Keratinocyte (primary cell): Measurements from ENCODE around the gene LENG1. TPM values are rescaled to one million over a fixed set of nuclear protein-coding genes. Genes with fewer than 3 reads are reported as not detected.

Experiments
- DNase-seq: peaks from one replicate; pipeline ENCODE4 v3.0.0-alpha.2; 2011; ENCODE audit warnings: low read depth, missing footprints, low spot score
- FAIRE-seq: peaks from 2 replicates; lab custom pipeline; 2011; peaks lifted over from hg19 to GRCh38; lab: Jason Lieb, UNC
- H2AFZ ChIP-seq: 2 replicates; pipeline ENCODE4 v1.6.0; 2012; ENCODE audit warnings: low read length, control low read depth, inconsistent platforms; ENCODE audit not compliant: control insufficient read depth
- H3K27ac ChIP-seq: 2 replicates; pipeline ENCODE4 v1.5.1; 2011; ENCODE audit warnings: low read length; ENCODE audit not compliant: control insufficient read depth, insufficient read depth
- H3K27me3 ChIP-seq: 3 replicates; pipeline ENCODE4 v1.6.0; 2011; ENCODE audit warnings: low read length; ENCODE audit not compliant: control insufficient read depth, insufficient read depth; ENCODE audit errors: extremely low read depth
- H3K36me3 ChIP-seq, 2 experiments: 2 replicates in 1 of 2; 3 replicates in 1 of 2; pipeline ENCODE4 v1.5.1; 2011; ENCODE audit warnings: low read length in 2 of 2, mild to moderate bottlenecking in 1 of 2; ENCODE audit not compliant: control insufficient read depth in 2 of 2, insufficient read depth in 2 of 2; ENCODE audit errors: extremely low read depth in 1 of 2
- H3K4me1 ChIP-seq: 3 replicates; pipeline ENCODE4 v1.5.1; 2011; ENCODE audit warnings: low read length; ENCODE audit not compliant: control insufficient read depth, insufficient read depth; ENCODE audit errors: extremely low read depth
- H3K4me2 ChIP-seq: 3 replicates; pipeline ENCODE4 v1.6.0; 2011; ENCODE audit warnings: low read depth, low read length; ENCODE audit not compliant: control insufficient read depth, insufficient read depth; ENCODE audit errors: extremely low read depth
- H3K4me3 ChIP-seq, 3 experiments: fragments of 200-600 bp in 1 of 3; sonication (generic) in 1 of 3; 2 replicates in 2 of 3; 3 replicates in 1 of 3; pipeline ENCODE4 v1.5.1; 2011 to 2016; ENCODE audit warnings: low read length in 3 of 3, mild to moderate bottlenecking in 3 of 3, control low read depth in 2 of 3, inconsistent platforms in 1 of 3, low read depth in 1 of 3, mixed read lengths in 1 of 3, mixed run types in 1 of 3, moderate library complexity in 1 of 3; ENCODE audit not compliant: control insufficient read depth in 2 of 3, insufficient read depth in 2 of 3; ENCODE audit errors: extremely low read depth in 1 of 3
- H3K79me2 ChIP-seq: 2 replicates; pipeline ENCODE4 v1.6.0; 2012; ENCODE audit warnings: low read length; ENCODE audit not compliant: control insufficient read depth, insufficient read depth
- H3K9ac ChIP-seq: 3 replicates; pipeline ENCODE4 v1.6.0; 2011; ENCODE audit warnings: low read length; ENCODE audit not compliant: control insufficient read depth, insufficient read depth; ENCODE audit errors: extremely low read depth
- H3K9me1 ChIP-seq: 3 replicates; pipeline ENCODE4 v1.6.0; 2011; ENCODE audit warnings: low read length; ENCODE audit not compliant: control insufficient read depth, insufficient read depth; ENCODE audit errors: extremely low read depth
- H3K9me3 ChIP-seq: 2 replicates; pipeline ENCODE4 v1.5.1; 2012; ENCODE audit warnings: low read depth, low read length; ENCODE audit not compliant: control insufficient read depth
- H4K20me1 ChIP-seq: 3 replicates; pipeline ENCODE4 v1.6.0; 2011; ENCODE audit warnings: low read length; ENCODE audit not compliant: control insufficient read depth, insufficient read depth; ENCODE audit errors: extremely low read depth
- EZH2 ChIP-seq: IDR thresholded peaks from one replicate; pipeline ENCODE4 v1.6.1; 2012; ENCODE audit warnings: inconsistent platforms, mild to moderate bottlenecking, low read length, moderate library complexity
- dilution Hi-C: fragments of 300-500 bp; cut with MboI; formaldehyde crosslinking; loops from one replicate; pipeline ENCODE4 v1.7.0; 2020; ENCODE audit warnings: low sequenced_read_pairs; ENCODE audit not compliant: extremely low pct_ligation_motif_present
- polyA plus RNA-seq, 5 experiments: library from polyadenylated mRNA; depleted of rRNA in 3 of 5; stranded (reverse) in 3 of 5; stranded (forward) in 1 of 5; unstranded in 1 of 5; fragments of >200 nt; gene quantifications; 1 replicate in 1 of 5; 2 replicates in 3 of 5; 3 replicates in 1 of 5; pipeline versions ENCODE4 v1.2.1 to v1.2.3, GENCODE V29; 2011 to 2012; ENCODE audit warnings: missing spikeins in 2 of 5, low read depth in 1 of 5, low replicate concordance in 1 of 5
- TF ChIP-seq, protein P1 (sequence below), 3 experiments: IDR thresholded peaks in 1 of 3; conservative IDR thresholded peaks in 1 of 3; optimal IDR thresholded peaks in 1 of 3; 2 replicates in 2 of 3; 3 replicates in 1 of 3; pipeline versions ENCODE3 to v1.5.1; 2011; ENCODE audit warnings: low read length in 3 of 3, mild to moderate bottlenecking in 3 of 3, moderate library complexity in 2 of 3, control low read depth in 1 of 3, inconsistent platforms in 1 of 3; ENCODE audit not compliant: insufficient read depth in 2 of 3; ENCODE audit errors: extremely low read depth in 1 of 3

Gene LENG1
- polyA plus RNA-seq, 1 donor (not counting 4 experiments of a cell fraction or from before 2014, with no cell fraction given): 3.4 TPM

DNA sequence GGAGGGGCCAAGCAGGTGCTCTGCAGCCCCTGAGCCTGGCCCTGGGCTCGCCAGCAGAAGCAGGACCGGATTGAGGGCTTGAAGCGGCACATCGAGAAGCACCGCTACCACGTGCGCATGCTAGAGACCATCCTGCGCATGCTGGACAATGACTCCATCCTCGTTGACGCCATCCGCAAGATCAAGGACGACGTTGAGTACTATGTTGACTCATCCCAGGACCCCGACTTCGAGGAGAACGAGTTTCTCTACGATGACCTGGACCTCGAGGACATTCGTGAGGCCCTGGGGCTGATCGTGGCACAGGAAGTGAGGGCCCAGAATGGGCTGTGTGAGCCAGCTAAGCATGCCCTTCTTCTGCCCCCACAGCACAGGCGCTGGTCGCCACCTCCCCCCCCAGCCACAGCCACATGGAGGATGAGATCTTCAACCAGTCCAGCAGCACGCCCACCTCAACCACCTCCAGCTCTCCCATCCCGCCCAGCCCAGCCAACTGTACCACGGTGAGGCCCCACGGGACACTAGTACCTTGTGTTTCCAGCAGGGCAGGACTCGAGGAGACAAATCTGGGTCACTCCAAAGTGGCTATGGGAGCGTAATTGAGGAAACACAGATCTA lies 13.9 kb downstream of the LENG1 start:
- peaks cover 56 to 57% of the 10 kb centered on the region in 2 experiments for H3K36me3 ChIP-seq
- no peak overlapping the region for H2AFZ ChIP-seq
- DNase-seq: no peak
- no peak for TF ChIP-seq EZH2
- TF ChIP-seq, protein P1, sequence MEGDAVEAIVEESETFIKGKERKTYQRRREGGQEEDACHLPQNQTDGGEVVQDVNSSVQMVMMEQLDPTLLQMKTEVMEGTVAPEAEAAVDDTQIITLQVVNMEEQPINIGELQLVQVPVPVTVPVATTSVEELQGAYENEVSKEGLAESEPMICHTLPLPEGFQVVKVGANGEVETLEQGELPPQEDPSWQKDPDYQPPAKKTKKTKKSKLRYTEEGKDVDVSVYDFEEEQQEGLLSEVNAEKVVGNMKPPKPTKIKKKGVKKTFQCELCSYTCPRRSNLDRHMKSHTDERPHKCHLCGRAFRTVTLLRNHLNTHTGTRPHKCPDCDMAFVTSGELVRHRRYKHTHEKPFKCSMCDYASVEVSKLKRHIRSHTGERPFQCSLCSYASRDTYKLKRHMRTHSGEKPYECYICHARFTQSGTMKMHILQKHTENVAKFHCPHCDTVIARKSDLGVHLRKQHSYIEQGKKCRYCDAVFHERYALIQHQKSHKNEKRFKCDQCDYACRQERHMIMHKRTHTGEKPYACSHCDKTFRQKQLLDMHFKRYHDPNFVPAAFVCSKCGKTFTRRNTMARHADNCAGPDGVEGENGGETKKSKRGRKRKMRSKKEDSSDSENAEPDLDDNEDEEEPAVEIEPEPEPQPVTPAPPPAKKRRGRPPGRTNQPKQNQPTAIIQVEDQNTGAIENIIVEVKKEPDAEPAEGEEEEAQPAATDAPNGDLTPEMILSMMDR (optimal IDR thresholded peaks at IDR 0.05 in 1 of 3, IDR thresholded peaks at IDR 0.05 in 1 of 3, conservative IDR thresholded peaks at IDR 0.05 in 1 of 3; ENCODE audit: extremely low read depth in 1 of 3, insufficient read depth in 2 of 3, low read length in 3 of 3): no peak
- H3K27me3 ChIP-seq: no peaks in the 10 kb centered on the region
- dilution Hi-C loops: no loop called here
- H3K9me1 ChIP-seq: no peaks in the 10 kb centered on the region
- no peaks in the 10 kb centered on the region for H3K4me1 ChIP-seq
- H3K4me3 ChIP-seq: no peak overlapping the region
- no peaks in the 10 kb centered on the region for H3K9me3 ChIP-seq
- H3K27ac ChIP-seq: no peak overlapping the region
- no peak overlapping the region for H3K9ac ChIP-seq
- H3K79me2 ChIP-seq: peaks cover 23% of the 10 kb centered on the region
- no peak overlapping the region for H3K4me2 ChIP-seq
- FAIRE-seq: no peak
- H4K20me1 ChIP-seq: peaks cover 10% of the 10 kb centered on the region

DNA sequence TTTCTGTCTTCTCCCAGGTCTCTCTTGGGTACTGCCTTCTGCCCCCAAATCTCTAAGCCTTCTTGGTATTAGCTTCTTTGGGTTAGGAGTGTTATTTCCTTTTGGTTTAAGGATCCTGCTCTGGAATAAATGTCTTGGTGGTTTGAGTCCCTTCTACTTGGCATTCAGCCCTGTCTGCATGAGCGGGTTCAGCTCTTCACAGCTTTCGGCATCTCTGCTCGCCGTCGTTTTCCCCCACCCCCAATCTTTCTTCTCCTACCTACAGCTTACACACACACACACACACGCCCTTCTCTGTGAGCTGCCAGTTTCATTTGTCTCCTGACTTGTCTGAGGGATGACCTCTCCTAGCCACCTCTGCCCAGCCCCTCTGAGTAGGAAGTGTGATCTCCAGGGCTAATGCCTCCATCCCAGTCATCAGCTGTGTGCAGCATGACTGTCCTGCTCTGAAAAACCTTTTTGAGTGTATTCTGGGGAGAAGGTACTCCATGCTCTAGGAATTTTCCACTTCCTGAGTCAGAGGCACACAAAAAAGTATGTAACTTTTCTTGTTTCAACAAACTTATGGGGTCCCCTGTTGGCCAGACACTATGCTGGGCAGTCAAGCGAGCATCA lies 17.2 kb downstream of the LENG1 start:
- peaks cover 46 to 47% of the 10 kb centered on the region in 2 experiments for H3K36me3 ChIP-seq
- no peak for DNase-seq
- dilution Hi-C loops: no loop called here
- no peak overlapping the region for H2AFZ ChIP-seq
- peaks cover 5% of the 10 kb centered on the region for H3K4me1 ChIP-seq
- no peak overlapping the region for H3K4me3 ChIP-seq
- TF ChIP-seq, protein P1 (optimal IDR thresholded peaks at IDR 0.05 in 1 of 3, IDR thresholded peaks at IDR 0.05 in 1 of 3, conservative IDR thresholded peaks at IDR 0.05 in 1 of 3; ENCODE audit: extremely low read depth in 1 of 3, insufficient read depth in 2 of 3, low read length in 3 of 3): no peak
- TF ChIP-seq EZH2: no peak
- H3K9ac ChIP-seq: no peak overlapping the region
- no peak for FAIRE-seq
- no peak overlapping the region for H3K27ac ChIP-seq
- H3K27me3 ChIP-seq: no peaks in the 10 kb centered on the region
- H3K79me2 ChIP-seq: peaks cover 50% of the 10 kb centered on the region
- no peaks in the 10 kb centered on the region for H3K9me3 ChIP-seq
- no peak overlapping the region for H3K4me2 ChIP-seq
- H3K9me1 ChIP-seq: no peaks in the 10 kb centered on the region
- H4K20me1 ChIP-seq: peaks cover 12% of the 10 kb centered on the region
